ENCODE results near the gene TARP.

The TARP gene

GRCh38 chr7:38215735-38216670 is 57.4 kb downstream of the TARP start:
- peak; percentile 84 for DNase-seq (ENCODE audit: low read depth)

- no peak for DNase-seq (ENCODE audit: low read depth)
These were observed 58.3 kb downstream of the TARP start for GRCh38 chr7:38215115-38215514.

DNA sequence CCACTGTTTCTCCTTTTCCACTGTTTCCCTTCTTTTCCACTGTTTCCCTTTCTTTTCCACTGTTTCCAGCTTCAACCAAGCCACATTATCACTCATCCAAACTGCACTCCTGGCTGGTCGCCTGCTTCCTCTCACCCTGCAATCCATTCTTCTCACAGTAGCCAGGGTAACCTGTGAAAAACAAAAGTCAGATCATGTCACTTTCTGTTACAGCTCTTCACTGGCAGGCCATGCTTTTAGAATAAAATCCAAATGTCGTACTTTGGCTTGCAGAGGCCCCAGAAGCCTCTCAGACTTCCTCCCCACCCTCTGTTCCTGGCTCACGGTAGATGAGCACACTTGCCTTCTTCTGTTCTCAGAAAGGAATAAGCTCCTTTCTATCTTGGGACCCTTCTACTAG is 61.5 kb downstream of the TARP start:
- DNase-seq (ENCODE audit: low read depth), result no peak

- DNase-seq (ENCODE audit: low read depth), result no peak
These were observed 62.0 kb downstream of the TARP start for GRCh38 chr7:38211486-38211885.

Measured in fibroblast of gingiva (primary cell).